Measurements from ENCODE around the gene NFIA. TPM values are rescaled to one million over a fixed set of nuclear protein-coding genes. Genes with fewer than 3 reads are reported as not detected.

Gene NFIA
- total and polyA plus RNA-seq, 12 donors, result 11.2 to 117 (median 92.5) TPM

GRCh38 chr1:61310538-61310937 is 228.2 kb downstream of the NFIA start:
- DNase-seq, result no peak
- H3K27me3 ChIP-seq, result no peaks in the 10 kb centered on the region
- WGBS, 2 donors, result 84 to 87% methylated on average over 4 of the region's 4 CpGs
- intact Hi-C loops (cut with DNase I), result no loop called here
- ATAC-seq, result no peak
- no peak for TF ChIP-seq CTCF (IDR thresholded peaks at IDR 0.05)
- H3K27ac ChIP-seq, result no peak overlapping the region
- H3K4me3 ChIP-seq, result no peak overlapping the region
- peaks cover 0 to 13% (median 0%) of the 10 kb centered on the region in 9 donors for H3K36me3 ChIP-seq
- no peaks in the 10 kb centered on the region for H3K9me3 ChIP-seq
- peaks cover 0 to 26% (median 0%) of the 10 kb centered on the region in 9 donors for H3K4me1 ChIP-seq

- H3K9me3 ChIP-seq, result no peaks in the 10 kb centered on the region
- no peak for ATAC-seq
- peak overlapping the region in 3 of 10 donors; percentile 2 to 32 (median 7) for H3K27ac ChIP-seq
- TF ChIP-seq CTCF (IDR thresholded peaks at IDR 0.05), result no peak
- H3K27me3 ChIP-seq, result no peaks in the 10 kb centered on the region
- no peak for DNase-seq
- peaks cover 0 to 13% (median 0%) of the 10 kb centered on the region in 9 donors for H3K36me3 ChIP-seq
- H3K4me1 ChIP-seq, result peaks cover under 1 to 37% (median 27%) of the 10 kb centered on the region in 9 donors
- no peak overlapping the region for H3K4me3 ChIP-seq
- intact Hi-C loops (cut with DNase I), result no loop called here
- WGBS, 2 donors, result 71 to 74% methylated on average over 2 of the region's 2 CpGs
Measured at GRCh38 chr1:61313906-61314422, 231.6 kb downstream of the NFIA start.

GRCh38 chr1:61315011-61315410 is 232.7 kb downstream of the NFIA start:
- H3K9me3 ChIP-seq, result no peaks in the 10 kb centered on the region
- no peak overlapping the region for H3K4me3 ChIP-seq
- intact Hi-C loops (cut with DNase I), result loop anchor here in 2 of 10 donors (5.0 kb wide), 2 partner anchors 58 to 63 kb away; no protein-coding TSS in a partner anchor
- ATAC-seq (no peak), DNase-seq (no peak)
- peaks cover 0 to 13% (median 0%) of the 10 kb centered on the region in 9 donors for H3K36me3 ChIP-seq
- peak overlapping the region in 3 of 10 donors; percentile 7 to 14 (median 7) for H3K27ac ChIP-seq
- WGBS, 2 donors, result 87 to 88% methylated on average over 4 of the region's 4 CpGs
- H3K27me3 ChIP-seq, result no peaks in the 10 kb centered on the region
- H3K4me1 ChIP-seq, result peaks cover 5 to 44% (median 31%) of the 10 kb centered on the region in 9 donors
- TF ChIP-seq CTCF (IDR thresholded peaks at IDR 0.05), result no peak

GRCh38 chr1:61316493-61316892 is 234.1 kb downstream of the NFIA start:
- H3K27ac ChIP-seq, result peak overlapping the region in 4 of 10 donors; percentile 2 to 42 (median 14)
- intact Hi-C loops (cut with DNase I), result loop anchor here in 2 of 10 donors (5.0 kb wide), 2 partner anchors 59 to 64 kb away; no protein-coding TSS in a partner anchor
- no peak for TF ChIP-seq CTCF (IDR thresholded peaks at IDR 0.05)
- no peaks in the 10 kb centered on the region for H3K9me3 ChIP-seq
- H3K36me3 ChIP-seq, result peaks cover 0 to 13% (median 0%) of the 10 kb centered on the region in 9 donors
- H3K4me3 ChIP-seq, result no peak overlapping the region
- ATAC-seq (peak in 1 of 8 donors; percentile 21), DNase-seq (no peak)
- peaks cover 5 to 51% (median 33%) of the 10 kb centered on the region in 9 donors for H3K4me1 ChIP-seq
- no peaks in the 10 kb centered on the region for H3K27me3 ChIP-seq
- 59 to 65% methylated on average over 7 of the region's 7 CpGs for WGBS, 2 donors
